Measurements from ENCODE around the gene RALGDS. TPM values are rescaled to one million over a fixed set of nuclear protein-coding genes. Genes with fewer than 3 reads are reported as not detected.

The RALGDS gene
- total and polyA plus RNA-seq, 9 of the 15 experiments (the other 6 are each of a cell fraction or from before 2014, with no cell fraction given), result 0.75 to 43.3 (median 27.1) TPM

DNA sequence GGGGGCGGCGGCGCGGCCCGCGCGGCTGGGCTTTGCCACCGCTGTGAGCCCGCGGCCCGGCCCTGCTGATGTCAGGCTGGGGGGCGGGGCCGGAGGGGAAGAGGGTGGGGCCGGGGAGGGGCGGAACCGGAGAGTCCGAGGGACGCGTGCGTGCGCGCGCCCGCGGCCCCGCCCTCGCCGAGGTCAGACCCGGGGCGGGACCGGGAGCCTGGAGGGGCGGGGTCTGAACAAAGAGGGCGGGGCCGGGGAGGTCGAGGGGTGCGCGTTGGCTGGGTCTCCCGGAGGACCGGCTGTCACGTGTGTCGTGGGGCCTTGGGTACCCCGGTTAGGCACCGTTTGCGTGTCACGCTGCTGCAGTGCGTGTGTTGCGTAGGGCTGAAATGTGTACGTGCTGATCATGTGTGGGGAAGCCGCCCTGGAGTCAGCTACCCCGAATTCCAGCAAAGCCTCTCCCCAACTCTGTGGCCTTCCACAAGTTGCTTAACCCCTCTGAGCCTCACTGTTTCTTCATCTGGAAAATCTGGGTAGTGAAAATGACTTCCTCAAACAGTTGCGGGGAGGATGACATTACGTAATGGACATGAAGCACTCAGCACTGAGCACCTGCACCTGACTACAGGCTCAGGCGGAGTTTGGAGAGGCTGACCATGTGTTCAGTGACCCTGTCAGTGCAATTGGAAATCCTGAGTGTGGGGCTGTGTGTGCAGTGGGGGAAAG is at the start of gene RALGDS (continued):
- TF ChIP-seq, protein P1, sequence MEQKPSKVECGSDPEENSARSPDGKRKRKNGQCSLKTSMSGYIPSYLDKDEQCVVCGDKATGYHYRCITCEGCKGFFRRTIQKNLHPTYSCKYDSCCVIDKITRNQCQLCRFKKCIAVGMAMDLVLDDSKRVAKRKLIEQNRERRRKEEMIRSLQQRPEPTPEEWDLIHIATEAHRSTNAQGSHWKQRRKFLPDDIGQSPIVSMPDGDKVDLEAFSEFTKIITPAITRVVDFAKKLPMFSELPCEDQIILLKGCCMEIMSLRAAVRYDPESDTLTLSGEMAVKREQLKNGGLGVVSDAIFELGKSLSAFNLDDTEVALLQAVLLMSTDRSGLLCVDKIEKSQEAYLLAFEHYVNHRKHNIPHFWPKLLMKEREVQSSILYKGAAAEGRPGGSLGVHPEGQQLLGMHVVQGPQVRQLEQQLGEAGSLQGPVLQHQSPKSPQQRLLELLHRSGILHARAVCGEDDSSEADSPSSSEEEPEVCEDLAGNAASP (IDR thresholded peaks at IDR 0.05), result no peak
- TF ChIP-seq PYGO2 (tag; IDR thresholded peaks at IDR 0.05), result no peak
- TF ChIP-seq KDM2B (CRISPR knock-in tag; IDR thresholded peaks at IDR 0.05), result 0 out of 2 replicates have a peak, but pooled peaks have one; percentile 36
- TF ChIP-seq ZNF133 (CRISPR knock-in tag; IDR thresholded peaks at IDR 0.05), result no peak
- TF ChIP-seq HNRNPUL1 (IDR thresholded peaks at IDR 0.05; ENCODE audit: low read length), result no peak
- TF ChIP-seq, protein P2, sequence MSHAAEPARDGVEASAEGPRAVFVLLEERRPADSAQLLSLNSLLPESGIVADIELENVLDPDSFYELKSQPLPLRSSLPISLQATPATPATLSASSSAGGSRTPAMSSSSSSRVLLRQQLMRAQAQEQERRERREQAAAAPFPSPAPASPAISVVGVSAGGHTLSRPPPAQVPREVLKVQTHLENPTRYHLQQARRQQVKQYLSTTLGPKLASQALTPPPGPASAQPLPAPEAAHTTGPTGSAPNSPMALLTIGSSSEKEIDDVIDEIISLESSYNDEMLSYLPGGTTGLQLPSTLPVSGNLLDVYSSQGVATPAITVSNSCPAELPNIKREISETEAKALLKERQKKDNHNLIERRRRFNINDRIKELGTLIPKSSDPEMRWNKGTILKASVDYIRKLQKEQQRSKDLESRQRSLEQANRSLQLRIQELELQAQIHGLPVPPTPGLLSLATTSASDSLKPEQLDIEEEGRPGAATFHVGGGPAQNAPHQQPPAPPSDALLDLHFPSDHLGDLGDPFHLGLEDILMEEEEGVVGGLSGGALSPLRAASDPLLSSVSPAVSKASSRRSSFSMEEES (CRISPR knock-in tag; IDR thresholded peaks at IDR 0.05), result no peak
- no peak for TF ChIP-seq PTTG1 (tag; IDR thresholded peaks at IDR 0.05; ENCODE audit: low read depth)
- TF ChIP-seq, protein P3, sequence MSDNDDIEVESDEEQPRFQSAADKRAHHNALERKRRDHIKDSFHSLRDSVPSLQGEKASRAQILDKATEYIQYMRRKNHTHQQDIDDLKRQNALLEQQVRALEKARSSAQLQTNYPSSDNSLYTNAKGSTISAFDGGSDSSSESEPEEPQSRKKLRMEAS (CRISPR knock-in tag; IDR thresholded peaks at IDR 0.05), result no peak; the same call in 1 of the 2 replicates
- TF ChIP-seq, protein P4, sequence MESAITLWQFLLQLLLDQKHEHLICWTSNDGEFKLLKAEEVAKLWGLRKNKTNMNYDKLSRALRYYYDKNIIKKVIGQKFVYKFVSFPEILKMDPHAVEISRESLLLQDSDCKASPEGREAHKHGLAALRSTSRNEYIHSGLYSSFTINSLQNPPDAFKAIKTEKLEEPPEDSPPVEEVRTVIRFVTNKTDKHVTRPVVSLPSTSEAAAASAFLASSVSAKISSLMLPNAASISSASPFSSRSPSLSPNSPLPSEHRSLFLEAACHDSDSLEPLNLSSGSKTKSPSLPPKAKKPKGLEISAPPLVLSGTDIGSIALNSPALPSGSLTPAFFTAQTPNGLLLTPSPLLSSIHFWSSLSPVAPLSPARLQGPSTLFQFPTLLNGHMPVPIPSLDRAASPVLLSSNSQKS (CRISPR knock-in tag; IDR thresholded peaks at IDR 0.05), result no peak
- TF ChIP-seq NR3C1 (CRISPR knock-in tag; IDR thresholded peaks at IDR 0.05), result no peak
- TF ChIP-seq ZNF174 (CRISPR knock-in tag; IDR thresholded peaks at IDR 0.05), result no peak
- no peak for TF ChIP-seq ZNF253 (CRISPR knock-in tag; conservative IDR thresholded peaks at IDR 0.05)
- no peak for TF ChIP-seq SMARCB1 (IDR thresholded peaks at IDR 0.05; ENCODE audit: insufficient read length, low read depth)
- TF ChIP-seq FOXA3 (CRISPR knock-in tag; conservative IDR thresholded peaks at IDR 0.05 in 1 of 2, IDR thresholded peaks at IDR 0.05 in 1 of 2), result no peak
- TF ChIP-seq, protein P5, sequence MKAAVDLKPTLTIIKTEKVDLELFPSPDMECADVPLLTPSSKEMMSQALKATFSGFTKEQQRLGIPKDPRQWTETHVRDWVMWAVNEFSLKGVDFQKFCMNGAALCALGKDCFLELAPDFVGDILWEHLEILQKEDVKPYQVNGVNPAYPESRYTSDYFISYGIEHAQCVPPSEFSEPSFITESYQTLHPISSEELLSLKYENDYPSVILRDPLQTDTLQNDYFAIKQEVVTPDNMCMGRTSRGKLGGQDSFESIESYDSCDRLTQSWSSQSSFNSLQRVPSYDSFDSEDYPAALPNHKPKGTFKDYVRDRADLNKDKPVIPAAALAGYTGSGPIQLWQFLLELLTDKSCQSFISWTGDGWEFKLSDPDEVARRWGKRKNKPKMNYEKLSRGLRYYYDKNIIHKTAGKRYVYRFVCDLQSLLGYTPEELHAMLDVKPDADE (conservative IDR thresholded peaks at IDR 0.05; ENCODE audit: control insufficient read depth, low read depth, low read length), result no peak
- TF ChIP-seq, protein P6, sequence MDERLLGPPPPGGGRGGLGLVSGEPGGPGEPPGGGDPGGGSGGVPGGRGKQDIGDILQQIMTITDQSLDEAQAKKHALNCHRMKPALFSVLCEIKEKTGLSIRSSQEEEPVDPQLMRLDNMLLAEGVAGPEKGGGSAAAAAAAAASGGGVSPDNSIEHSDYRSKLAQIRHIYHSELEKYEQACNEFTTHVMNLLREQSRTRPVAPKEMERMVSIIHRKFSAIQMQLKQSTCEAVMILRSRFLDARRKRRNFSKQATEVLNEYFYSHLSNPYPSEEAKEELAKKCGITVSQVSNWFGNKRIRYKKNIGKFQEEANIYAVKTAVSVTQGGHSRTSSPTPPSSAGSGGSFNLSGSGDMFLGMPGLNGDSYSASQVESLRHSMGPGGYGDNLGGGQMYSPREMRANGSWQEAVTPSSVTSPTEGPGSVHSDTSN (CRISPR knock-in tag; IDR thresholded peaks at IDR 0.05; ENCODE audit: low read depth), result no peak
- TF ChIP-seq, protein P6 (tag; conservative IDR thresholded peaks at IDR 0.05; ENCODE audit: low read depth), result no peak
- TF ChIP-seq PTBP1 (IDR thresholded peaks at IDR 0.05; ENCODE audit: low read depth, low read length), result no peak
- TF ChIP-seq ZNF551 (CRISPR knock-in tag; IDR thresholded peaks at IDR 0.05), result no peak
- TF ChIP-seq NFYB (IDR thresholded peaks at IDR 0.05; ENCODE audit: extremely low read depth, insufficient read length), result no peak
